HG03066 (cell line): ENCODE measurements around the gene CCDC73.
"Not testable (repeated sequence)": the region's sequence is repeated elsewhere in the genome, so short reads cannot be mapped to it uniquely, and the experiment has no call there.

Experiments used
- ATAC-seq: cut with Tn5 transposase; IDR thresholded peaks from one replicate; pipeline ENCODE4 v1.9.1; 2021; ENCODE audit warnings: low read depth; ENCODE audit not compliant: unreplicated experiment

The CCDC73 gene

DNA sequence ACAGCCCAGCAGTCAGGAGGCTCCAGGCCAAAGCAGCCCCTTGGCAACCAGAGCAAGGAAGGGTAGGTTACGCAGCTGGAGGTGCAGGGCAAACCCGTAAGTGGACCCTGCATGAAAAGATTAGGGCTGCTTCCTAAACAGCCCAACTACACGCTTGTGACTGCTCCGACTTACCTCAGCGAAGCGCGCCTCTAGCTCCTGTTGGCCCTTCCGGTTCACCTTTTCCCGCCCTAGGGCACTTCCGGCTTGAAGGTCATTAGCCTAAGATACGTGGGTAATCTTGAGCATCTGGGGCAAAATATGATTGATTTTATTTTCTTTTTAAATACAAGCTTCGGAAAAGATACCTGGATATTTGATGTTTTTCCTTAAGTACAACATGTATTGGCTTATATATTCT, at the start of gene CCDC73:
Gene CCDC73 (minus strand): TSS at position 224 of the 400 bp plus-strand sequence. CDS start 34,419 bp downstream, outside the sequence.
- ATAC-seq = no peak

DNA sequence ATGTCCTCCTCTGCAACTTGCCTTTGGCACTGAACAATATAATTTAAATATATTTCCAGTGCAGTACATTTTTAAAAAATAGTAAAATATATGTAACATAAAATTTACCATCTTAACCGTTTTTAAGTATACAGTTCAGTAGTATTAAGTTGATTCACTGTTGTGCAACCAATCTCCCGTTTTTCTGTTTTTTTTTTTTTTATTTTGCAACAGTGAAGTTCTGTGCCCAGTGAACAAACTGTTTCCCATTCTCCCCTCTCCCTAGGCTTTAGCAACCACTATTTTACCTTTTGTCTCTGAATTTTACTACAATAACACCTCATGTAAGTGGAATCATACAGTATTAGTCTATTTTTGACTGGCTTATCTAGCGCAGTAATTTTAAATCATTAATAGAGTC, 49.1 kb upstream of the CCDC73 start:
- no peak for ATAC-seq

DNA sequence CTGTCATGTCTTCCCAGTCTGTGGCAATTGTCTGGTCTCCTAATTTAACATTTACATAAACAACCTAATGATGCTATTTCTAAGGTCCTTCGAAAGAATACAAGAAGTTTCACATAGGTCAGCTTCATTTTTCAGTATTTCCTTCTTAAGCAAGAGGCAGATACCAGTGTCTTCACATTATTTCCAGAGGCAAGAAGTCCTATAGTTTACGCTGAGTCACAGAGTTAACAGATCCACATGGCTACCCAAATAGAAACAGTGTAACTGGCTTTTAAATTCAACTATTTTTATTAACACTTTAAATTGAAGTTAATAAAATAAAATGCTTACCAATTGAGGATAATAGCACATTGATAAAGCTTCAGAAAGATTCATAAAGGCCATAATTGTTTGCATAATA, 46.1 kb upstream of the CCDC73 start:
- ATAC-seq = no peak

DNA sequence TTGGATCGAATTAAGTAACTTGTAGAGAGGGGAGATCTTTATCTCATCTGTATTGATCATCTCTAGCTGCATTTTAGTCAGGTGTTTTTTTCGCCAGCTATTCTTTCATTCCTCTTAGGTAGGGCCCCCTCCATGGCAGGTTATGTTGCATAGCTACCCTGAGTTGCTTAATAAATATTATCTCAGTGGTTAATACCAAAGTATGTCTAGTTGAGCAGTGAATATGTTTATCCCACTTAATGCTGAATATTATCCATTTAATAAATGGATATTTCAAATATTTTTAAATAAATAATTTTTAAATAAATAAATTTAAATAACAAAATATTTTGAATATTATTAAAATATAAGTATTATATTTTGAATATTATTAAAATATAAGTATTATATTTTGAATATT, 44.8 kb upstream of the CCDC73 start:
- ATAC-seq = no peak

DNA sequence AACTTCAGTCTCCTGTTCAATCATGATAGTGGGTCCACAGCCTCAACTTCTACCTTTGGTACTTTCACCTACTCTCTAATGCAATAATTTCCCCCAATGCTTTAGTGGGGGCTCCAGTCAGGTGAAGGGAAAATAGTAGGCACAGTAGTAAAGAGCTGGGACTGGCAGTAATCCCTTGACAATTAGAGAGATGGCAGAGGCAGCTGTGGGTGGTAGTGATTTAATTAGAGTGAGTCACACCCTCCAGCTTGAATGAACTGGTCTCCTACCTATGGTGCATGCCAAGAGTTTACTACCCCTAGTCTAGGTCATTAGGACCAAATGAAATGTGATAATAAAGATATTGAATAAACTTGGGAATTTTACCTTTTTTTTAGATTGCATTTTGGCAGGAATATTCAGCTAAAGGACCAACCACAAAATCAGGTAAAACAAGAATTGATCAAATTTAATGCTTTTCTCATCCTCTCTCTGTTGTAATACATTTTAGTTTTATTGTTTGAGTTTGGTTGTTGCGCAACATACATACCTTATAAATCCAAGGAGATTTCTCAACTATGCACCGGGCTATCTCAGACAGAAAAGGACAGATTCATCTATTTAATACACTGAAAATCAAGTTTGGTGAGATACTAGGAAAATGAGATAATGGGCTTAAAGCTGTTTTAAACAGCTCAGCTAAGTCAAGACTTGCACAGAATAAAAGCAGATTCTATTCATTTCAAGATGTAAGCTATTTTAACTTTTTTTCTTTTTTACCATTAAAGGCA, 44.2 kb upstream of the CCDC73 start:
- ATAC-seq = no peak

DNA sequence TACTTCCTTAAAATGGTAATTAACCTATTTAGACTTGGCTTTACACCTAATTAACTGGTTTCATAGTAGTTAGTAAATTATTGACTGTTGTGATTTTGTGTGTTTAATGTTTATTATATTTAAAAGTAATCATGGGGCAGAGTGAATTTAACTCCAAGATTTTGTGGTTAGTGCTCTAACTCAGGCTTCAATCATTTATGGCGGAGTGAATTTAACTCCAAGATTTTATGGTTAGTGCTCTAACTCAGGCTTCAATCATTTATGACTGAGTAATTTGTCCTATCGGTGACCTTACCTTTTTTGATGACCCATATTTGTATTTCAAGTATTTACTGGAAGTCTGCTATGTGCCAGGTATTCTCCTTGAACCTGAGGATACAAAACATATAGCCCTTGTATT, 42.5 kb upstream of the CCDC73 start:
- no peak for ATAC-seq

DNA sequence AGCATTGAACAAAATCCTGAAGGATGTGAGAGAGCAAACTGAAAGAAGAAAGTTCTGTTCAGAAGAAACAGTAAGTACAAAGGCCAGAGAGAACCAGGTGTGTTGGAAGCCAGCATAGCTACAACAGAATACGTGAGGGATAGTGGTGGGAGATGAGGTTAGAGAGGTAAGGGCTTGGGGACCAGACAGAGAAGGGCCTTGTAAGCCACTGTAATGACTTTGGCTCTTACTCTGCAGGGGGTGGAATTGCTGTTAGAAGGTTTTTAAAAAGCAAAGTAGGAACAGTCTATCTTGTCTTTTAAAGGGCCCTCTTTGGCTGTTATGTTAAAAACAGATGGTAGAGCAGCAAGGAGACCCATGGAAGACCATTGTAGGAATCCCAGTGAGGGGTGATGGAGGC, 39.5 kb upstream of the CCDC73 start:
- ATAC-seq = no peak

DNA sequence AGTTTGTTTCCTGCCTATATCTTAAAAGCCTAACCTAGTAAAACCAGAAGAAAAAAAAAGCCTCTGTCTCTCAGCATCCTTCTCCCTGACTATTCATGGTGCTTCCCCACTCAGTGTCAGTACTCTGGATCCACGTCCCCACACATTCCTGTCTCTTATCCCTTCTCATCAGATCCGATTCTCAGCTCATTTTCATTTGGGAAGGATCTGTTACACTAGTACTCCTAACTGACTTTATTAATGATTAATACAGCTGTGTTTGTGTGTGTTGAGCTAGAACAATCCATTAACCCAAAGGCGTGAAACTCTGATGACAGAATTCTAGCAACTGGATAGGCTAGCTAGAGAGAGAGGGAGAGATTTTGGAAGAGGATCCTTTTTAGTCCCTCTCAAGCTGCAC, 36.8 kb upstream of the CCDC73 start:
- no peak for ATAC-seq

DNA sequence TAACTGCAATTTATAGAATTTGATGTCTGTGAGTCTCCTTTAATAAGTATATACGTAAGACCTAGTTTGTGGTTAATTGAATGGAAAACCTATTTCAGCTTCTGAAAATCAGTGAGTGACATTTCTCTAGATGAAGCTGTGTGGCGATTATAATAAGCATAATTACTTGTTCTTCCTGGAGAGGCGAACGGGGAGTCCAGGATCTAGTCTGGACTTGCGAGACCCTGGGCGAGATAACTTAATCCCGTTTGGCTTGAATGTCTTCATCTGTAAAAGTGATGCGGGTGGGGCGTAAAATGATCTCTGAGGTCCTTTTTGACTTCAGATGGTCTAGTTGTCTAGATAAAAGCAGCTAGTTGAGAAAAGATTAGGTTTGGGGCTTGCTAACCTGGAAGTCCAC, 36.3 kb upstream of the CCDC73 start:
- no peak for ATAC-seq

DNA sequence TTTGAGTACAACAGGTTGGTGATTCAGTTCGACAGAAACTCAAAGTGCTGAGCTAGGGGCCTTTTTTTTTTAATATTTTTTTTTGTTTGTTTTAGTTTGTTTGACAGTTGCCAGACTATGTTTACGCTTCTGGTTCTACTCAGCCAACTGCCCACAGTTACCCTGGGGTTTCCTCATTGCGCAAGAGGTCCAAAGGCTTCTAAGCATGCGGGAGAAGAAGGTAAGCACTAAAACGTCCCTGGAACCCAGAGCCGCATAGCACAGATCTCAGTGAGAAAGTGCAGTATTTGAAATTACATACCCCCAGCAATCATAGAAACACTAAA, 35.9 kb upstream of the CCDC73 start:
- no peak for ATAC-seq

DNA sequence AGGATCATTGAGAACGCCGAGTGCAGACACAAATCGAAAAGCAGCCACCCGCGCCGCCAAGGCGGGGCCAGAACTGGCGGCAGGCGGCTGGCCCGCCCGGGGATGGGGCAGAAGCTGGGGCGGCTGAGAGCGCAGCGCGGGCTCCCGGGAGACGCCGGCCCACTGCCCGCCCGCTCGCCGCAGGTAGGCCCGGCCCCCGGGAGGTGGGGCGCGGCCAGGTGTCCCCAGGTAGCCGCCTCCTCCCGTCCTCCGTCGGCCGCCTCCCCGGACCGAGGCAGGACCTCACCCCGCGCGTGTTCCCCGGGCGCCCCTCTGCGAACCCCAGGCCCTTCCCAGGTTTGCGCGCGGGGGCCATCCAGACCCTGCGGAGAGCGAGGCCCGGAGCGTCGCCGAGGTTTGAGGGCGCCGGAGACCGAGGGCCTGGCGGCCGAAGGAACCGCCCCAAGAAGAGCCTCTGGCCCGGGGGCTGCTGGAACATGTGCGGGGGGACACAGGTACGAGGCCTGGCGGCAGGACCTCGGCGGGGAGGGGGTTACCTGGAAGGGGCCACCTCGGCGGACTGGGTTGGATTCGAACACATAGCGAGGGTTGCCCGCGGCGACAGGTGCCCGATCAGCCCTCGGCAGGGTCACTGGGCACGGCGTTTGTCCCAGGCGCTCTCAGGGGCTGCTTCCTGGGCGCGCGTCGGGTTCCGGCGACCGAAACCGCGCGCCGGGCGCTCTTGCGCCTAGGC, 35.4 kb upstream of the CCDC73 start, which contains the start of gene PRRG4:
Gene PRRG4 (plus strand): TSS at position 248 of the 733 bp plus-strand sequence. CDS start 603 bp downstream, outside the sequence.
- peak; percentile 79 for ATAC-seq

DNA sequence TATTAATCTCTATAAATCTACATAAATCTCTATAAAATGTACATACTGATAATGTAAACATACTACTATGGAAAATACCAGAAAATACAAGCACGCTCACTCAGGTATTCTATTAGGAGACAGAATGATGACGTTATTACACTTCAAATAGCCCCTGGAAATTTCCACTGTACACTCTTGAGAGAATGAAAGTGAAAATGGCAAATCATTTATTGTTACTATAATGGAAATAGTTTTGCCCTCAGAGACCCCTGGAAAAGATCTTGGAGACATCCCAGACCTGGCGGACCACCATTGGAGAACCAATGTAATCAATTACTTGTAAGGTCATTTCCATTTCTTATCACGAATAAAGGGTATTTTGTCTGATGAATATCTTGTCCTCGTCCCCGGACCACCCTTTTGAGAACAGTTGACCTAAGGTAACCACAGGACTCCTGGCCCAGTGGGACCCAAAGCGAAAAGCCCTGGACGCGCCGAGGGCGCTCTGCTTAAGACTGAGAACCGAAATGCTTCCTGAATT, 34.8 kb upstream of the CCDC73 start:
- ATAC-seq = peak; percentile 38

DNA sequence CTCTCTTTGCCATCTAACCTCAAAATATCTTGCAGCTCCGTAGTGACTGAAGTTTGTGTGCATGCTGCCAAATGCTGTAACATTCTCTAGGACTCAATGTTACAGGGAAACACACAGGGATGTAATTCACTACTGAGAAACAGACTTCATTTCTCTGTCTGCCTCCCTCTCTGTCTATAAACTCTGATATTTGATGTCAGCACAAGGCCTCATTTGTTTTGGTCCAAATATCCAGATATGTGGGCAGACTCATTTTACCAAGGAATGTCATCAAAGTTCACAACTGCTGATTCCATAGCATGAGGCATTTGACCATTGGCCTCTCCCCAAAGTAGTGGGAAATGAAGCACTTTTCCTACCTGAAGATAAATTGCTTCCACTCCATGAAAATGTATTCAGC, 32.8 kb upstream of the CCDC73 start:
- no peak for ATAC-seq

DNA sequence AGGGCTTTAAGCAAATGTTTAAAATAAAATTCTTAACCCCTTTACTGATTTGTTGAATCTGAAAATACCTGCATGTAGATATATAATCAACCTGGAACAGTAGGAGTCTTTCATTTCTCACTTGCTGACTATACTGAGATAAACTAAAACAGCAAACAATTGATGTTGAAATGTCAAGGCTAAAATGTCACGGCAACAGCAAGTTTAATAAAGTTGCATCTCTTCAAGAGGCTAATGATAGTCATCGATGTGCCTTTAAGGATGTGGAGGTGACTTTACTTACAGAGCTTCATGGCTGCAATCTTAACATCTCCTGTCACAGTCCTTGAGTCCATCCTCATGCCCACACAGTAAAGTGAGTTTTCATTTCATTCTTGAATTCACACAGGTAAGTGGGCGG, 31.7 kb upstream of the CCDC73 start:
- ATAC-seq = no peak

DNA sequence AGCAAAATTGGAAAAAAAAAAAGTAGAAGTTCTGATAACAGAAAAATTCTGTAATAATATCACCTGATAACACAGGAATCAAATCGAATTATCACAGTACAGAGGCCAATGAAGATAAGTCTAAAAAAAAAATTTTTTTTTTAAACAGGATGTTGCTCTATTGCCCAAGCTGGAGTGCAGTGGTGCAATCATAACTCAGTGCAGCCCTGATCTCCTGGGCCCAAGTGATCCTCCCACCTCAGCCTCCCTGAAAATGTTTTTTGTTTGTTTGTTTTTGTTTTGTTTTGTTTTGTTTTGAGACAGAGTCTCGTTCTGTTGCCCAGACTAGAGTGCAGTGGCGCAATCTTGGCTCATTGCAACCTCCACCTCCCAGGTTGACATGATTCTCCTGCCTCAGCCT, 29.2 kb upstream of the CCDC73 start:
- ATAC-seq = not testable (repeated sequence)

DNA sequence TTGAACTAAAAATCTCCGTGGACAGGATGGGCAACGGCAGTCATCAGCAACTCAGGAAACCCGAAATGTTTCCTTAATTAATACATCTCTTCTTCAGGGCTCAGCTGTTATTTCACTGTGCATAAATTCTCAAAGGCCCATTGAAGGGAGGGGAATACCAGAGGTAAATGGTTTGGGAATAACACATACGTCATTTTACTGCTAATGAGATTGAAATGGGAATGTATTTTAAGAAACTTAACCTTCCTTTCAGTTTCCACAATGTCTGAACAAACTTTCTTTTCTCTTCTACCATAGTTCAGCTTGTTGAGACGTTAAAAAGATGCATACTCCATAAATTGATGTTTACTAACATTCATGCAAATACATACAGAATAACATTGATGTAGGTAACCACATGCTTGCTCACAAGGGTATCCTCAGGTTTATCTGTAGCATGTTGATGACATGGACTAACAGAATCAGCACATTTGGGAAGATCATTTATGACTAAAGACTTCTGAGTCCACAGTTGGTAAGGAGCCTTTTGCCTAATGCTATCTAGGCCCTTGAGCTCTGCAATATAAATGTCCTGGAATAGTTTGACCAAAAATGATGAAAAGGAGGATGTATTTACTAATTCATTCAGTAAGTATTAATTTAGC, 27.6 kb upstream of the CCDC73 start:
- ATAC-seq = no peak

DNA sequence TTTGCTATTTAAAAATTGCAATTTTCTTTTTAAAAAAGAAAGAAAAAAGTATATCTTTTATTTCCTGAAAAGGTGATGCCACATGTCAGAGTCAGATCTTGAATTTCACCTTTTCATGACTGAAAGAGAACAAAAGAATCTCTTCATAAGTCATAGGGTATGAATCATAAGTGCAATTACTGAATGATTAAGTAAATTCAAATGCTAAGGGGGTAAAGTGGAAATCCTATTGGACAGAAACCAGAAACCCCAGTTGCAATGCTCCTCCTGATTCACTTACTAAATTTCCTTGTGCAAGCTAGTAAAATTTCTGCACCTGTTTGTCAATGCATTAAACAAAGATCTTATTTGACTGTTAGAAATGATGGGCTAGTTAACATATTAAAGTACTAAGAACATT, 27.1 kb upstream of the CCDC73 start:
- ATAC-seq = no peak

DNA sequence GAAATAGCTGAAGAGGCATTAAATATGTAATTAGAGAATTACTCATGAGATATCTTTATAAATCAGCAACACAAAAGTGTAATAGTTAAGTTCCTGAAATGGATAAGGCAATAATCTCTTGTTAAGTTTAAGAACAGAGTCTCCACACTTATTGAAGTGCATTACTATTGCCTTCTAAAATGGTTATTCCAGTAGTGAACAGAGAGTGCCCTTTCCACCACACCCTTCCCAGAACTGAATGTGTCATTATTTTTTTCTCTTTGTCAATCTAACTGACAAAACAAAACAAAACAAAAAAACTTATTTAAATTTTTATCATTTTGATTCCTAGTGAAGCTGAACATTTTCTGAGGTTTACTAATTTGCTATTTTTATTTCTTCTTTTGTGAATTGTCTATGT, 26.0 kb upstream of the CCDC73 start:
- ATAC-seq = no peak

DNA sequence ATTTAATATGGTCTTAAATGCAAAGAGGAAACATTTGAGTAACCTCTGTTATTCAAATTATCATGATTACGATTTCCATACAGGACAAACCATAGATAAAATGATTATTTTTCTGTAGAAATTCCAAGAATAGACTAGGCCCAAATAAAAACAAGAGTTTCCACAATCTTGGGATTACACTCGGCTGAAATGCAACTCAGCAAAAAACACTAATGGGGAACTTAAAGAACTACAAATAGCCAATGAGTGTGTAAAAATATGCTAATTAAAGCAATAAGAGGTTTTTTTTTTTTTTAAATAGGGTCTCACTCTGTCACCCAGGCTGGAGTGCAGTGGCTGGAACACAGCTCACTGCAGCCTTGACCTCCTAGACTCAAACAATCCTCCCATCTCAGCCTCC, 24.7 kb upstream of the CCDC73 start:
- no peak for ATAC-seq

DNA sequence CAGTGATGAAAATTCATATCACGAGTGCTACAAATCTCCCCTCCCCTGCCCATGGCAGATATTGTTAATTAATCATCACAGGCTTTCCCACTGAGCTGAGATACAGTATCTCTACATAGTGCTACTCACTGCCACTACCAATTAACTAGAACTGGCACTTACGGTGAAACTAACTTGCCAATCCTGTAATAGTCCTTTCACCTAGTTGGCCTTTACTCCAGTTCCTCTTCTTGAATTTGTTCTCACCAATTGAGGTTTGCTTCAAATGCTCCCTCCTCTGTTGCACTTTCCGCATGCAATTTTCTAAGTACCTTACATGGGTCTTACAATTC, 23.4 kb upstream of the CCDC73 start:
- no peak for ATAC-seq

DNA sequence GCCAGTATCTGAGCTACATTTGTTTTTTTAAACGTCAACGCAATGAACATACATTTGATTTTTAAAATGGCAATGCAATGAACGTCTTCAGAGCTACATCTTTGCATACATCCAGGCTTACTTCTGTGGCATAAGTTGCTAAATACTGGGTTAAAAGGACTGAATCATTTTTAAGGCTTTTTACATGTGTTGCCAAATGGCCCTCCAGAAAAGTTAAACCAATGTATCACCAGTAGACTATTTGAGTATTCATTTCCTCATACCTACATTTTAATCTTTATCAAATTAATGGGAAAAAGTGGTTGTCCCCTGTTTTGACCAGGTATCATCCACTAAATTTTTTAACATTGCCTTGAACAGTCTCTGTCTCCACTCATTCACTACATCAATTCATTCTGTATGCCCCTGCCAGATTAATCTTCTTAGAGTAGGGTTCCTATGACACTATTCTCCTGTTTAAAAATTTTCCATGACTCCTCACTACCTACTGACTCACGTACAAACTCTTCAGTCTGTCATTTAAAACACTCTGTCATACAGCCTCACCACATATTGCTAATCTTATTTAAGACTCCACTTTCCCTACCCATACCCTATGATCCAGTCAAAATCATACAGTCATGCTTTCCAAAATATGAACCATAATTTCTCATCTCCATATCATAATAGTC, 22.9 kb upstream of the CCDC73 start:
- no peak for ATAC-seq
